Mucosa of stomach (tissue), 1 donor: Measurements from ENCODE around the gene CA6.
"Not testable (repeated sequence)": the region's sequence is repeated elsewhere in the genome, so short reads cannot be mapped to it uniquely, and the experiment has no call there.

ENCODE experiments used
- H3K27me3 ChIP-seq: one replicate; pipeline ENCODE4 v1.7.0; 2013; ENCODE audit warnings: mild to moderate bottlenecking, low read length; ENCODE audit not compliant: control insufficient read depth, insufficient read depth
- H3K36me3 ChIP-seq: one replicate; pipeline ENCODE4 v1.7.0; 2013; ENCODE audit warnings: low read length; ENCODE audit not compliant: control insufficient read depth, insufficient read depth
- H3K4me1 ChIP-seq: one replicate; pipeline ENCODE4 v1.7.0; 2013; ENCODE audit warnings: mild to moderate bottlenecking, low read length; ENCODE audit not compliant: control insufficient read depth, insufficient read depth
- H3K4me3 ChIP-seq: one replicate; pipeline ENCODE4 v1.7.0; 2013; ENCODE audit warnings: low read length
- H3K9ac ChIP-seq: one replicate; pipeline ENCODE4 v1.7.0; 2013; ENCODE audit warnings: mild to moderate bottlenecking, low read length, moderate library complexity
- H3K9me3 ChIP-seq: one replicate; pipeline ENCODE4 v1.7.0; 2013; ENCODE audit warnings: mild to moderate bottlenecking, low read length, moderate library complexity; ENCODE audit not compliant: control insufficient read depth
- donor health status: Pancreatic carcinoma.

CA6 gene

GRCh38 chr1:9002215-9002560, 56.5 kb downstream of the CA6 start:
- H3K4me1 ChIP-seq, H3K4me3 ChIP-seq, H3K27me3 ChIP-seq, H3K9ac ChIP-seq, H3K36me3 ChIP-seq, H3K9me3 ChIP-seq: not testable (repeated sequence)

GRCh38 chr1:9004031-9004699, 58.5 kb downstream of the CA6 start:
- H3K4me1 ChIP-seq, result peaks cover 6% of the 10 kb centered on the region
- no peak overlapping the region for H3K9ac ChIP-seq
- no peak overlapping the region for H3K4me3 ChIP-seq
- no peaks in the 10 kb centered on the region for H3K36me3 ChIP-seq
- H3K9me3 ChIP-seq, result no peaks in the 10 kb centered on the region
- H3K27me3 ChIP-seq, result no peaks in the 10 kb centered on the region

GRCh38 chr1:9004700-9005394, 59.2 kb downstream of the CA6 start:
- Histone ChIP-seq H3K4me1 (peaks cover 6% of the 10 kb centered on the region), H3K27me3 (no peaks in the 10 kb centered on the region), H3K4me3 (no peak overlapping the region), H3K36me3 (no peaks in the 10 kb centered on the region), H3K9me3 (no peaks in the 10 kb centered on the region), H3K9ac (peak overlapping the region; percentile 28)

- H3K27me3 ChIP-seq, result no peaks in the 10 kb centered on the region
- peak overlapping the region; percentile 28 for H3K9ac ChIP-seq
- H3K4me3 ChIP-seq, result no peak overlapping the region
- no peaks in the 10 kb centered on the region for H3K36me3 ChIP-seq
- no peaks in the 10 kb centered on the region for H3K9me3 ChIP-seq
- H3K4me1 ChIP-seq, result peaks cover 6% of the 10 kb centered on the region
These were observed 59.7 kb downstream of the CA6 start for GRCh38 chr1:9005395-9005708.

GRCh38 chr1:9006956-9007615, 61.4 kb downstream of the CA6 start:
- no peak overlapping the region for H3K9ac ChIP-seq
- no peaks in the 10 kb centered on the region for H3K27me3 ChIP-seq
- peaks cover 6% of the 10 kb centered on the region for H3K4me1 ChIP-seq
- H3K36me3 ChIP-seq, result no peaks in the 10 kb centered on the region
- no peaks in the 10 kb centered on the region for H3K9me3 ChIP-seq
- no peak overlapping the region for H3K4me3 ChIP-seq

GRCh38 chr1:9008236-9008635, 62.6 kb downstream of the CA6 start:
- H3K9ac ChIP-seq, result no peak overlapping the region
- H3K4me3 ChIP-seq, result no peak overlapping the region
- peaks cover 6% of the 10 kb centered on the region for H3K4me1 ChIP-seq
- no peaks in the 10 kb centered on the region for H3K27me3 ChIP-seq
- H3K36me3 ChIP-seq, result no peaks in the 10 kb centered on the region
- no peaks in the 10 kb centered on the region for H3K9me3 ChIP-seq

- Histone ChIP-seq H3K36me3 (no peaks in the 10 kb centered on the region), H3K27me3 (no peaks in the 10 kb centered on the region), H3K9me3 (no peaks in the 10 kb centered on the region), H3K9ac (no peak overlapping the region), H3K4me1 (peaks cover 5% of the 10 kb centered on the region), H3K4me3 (no peak overlapping the region)
These were observed 64.0 kb downstream of the CA6 start for GRCh38 chr1:9009438-9010370.

GRCh38 chr1:9010781-9011323, 65.2 kb downstream of the CA6 start:
- no peaks in the 10 kb centered on the region for H3K9me3 ChIP-seq

GRCh38 chr1:9013819-9014218, 68.2 kb downstream of the CA6 start:
- Histone ChIP-seq H3K9me3 (no peaks in the 10 kb centered on the region), H3K9ac (no peak overlapping the region), H3K36me3 (no peaks in the 10 kb centered on the region), H3K27me3 (no peaks in the 10 kb centered on the region), H3K4me3 (no peak overlapping the region), H3K4me1 (no peaks in the 10 kb centered on the region)

More at GRCh38 chr1:9010781-9011323, 65.2 kb downstream of the CA6 start:
- Histone ChIP-seq H3K9ac (no peak overlapping the region), H3K36me3 (no peaks in the 10 kb centered on the region), H3K4me3 (no peak overlapping the region), H3K27me3 (no peaks in the 10 kb centered on the region), H3K4me1 (no peaks in the 10 kb centered on the region)

- Histone ChIP-seq H3K9me3 (no peaks in the 10 kb centered on the region), H3K36me3 (no peaks in the 10 kb centered on the region), H3K9ac (no peak overlapping the region), H3K27me3 (no peaks in the 10 kb centered on the region), H3K4me1 (no peaks in the 10 kb centered on the region), H3K4me3 (no peak overlapping the region)
These were observed 69.1 kb downstream of the CA6 start for GRCh38 chr1:9014475-9015375.

- no peaks in the 10 kb centered on the region for H3K9me3 ChIP-seq
- no peaks in the 10 kb centered on the region for H3K36me3 ChIP-seq
- H3K27me3 ChIP-seq, result no peaks in the 10 kb centered on the region
These were observed 70.8 kb downstream of the CA6 start for GRCh38 chr1:9016455-9016854.

More at GRCh38 chr1:9016455-9016854, 70.8 kb downstream of the CA6 start:
- Histone ChIP-seq H3K4me3 (no peak overlapping the region), H3K4me1 (no peaks in the 10 kb centered on the region), H3K9ac (no peak overlapping the region)
